GM18517 (cell line): ENCODE results near the gene MRGPRE.

Experiments
- ATAC-seq: cut with Tn5 transposase; IDR thresholded peaks from one replicate; pipeline ENCODE4 v1.9.1; 2021; ENCODE audit warnings: mild to moderate bottlenecking, moderate library complexity; ENCODE audit not compliant: unreplicated experiment

MRGPRE gene

GRCh38 chr11:3226846-3227567 is 5.2 kb downstream of the MRGPRE start:
- ATAC-seq = no peak

GRCh38 chr11:3225826-3226750 is 6.1 kb downstream of the MRGPRE start:
- ATAC-seq = no peak

- no peak for ATAC-seq
These were observed 7.0 kb downstream of the MRGPRE start for GRCh38 chr11:3225159-3225758.

- no peak for ATAC-seq
These were observed 7.7 kb downstream of the MRGPRE start for GRCh38 chr11:3224401-3225057.

- no peak for ATAC-seq
These were observed 8.3 kb downstream of the MRGPRE start for GRCh38 chr11:3223932-3224381.

- no peak for ATAC-seq
These were observed 9.0 kb downstream of the MRGPRE start for GRCh38 chr11:3222941-3223915.

- no peak for ATAC-seq
These were observed 10.0 kb downstream of the MRGPRE start for GRCh38 chr11:3222003-3222855.

- ATAC-seq = no peak
These were observed 10.7 kb downstream of the MRGPRE start for GRCh38 chr11:3221408-3222002.

- no peak for ATAC-seq
These were observed 11.5 kb downstream of the MRGPRE start for GRCh38 chr11:3220521-3221407.

GRCh38 chr11:3220101-3220500 is 12.1 kb downstream of the MRGPRE start:
- no peak for ATAC-seq

- no peak for ATAC-seq
These were observed 12.8 kb downstream of the MRGPRE start for GRCh38 chr11:3219281-3219892.

GRCh38 chr11:3218483-3219280 is 13.5 kb downstream of the MRGPRE start, which contains the start of gene MRGPRG:
Gene MRGPRG (minus strand): TSS chr11:3218813. CDS start chr11:3218813, 0 bp downstream.
- ATAC-seq = no peak

GRCh38 chr11:3217818-3218482 is 14.3 kb downstream of the MRGPRE start:
- ATAC-seq = no peak

- no peak for ATAC-seq
These were observed 16.1 kb downstream of the MRGPRE start for GRCh38 chr11:3216027-3216525.

GRCh38 chr11:3215346-3216026 is 16.7 kb downstream of the MRGPRE start:
- no peak for ATAC-seq
